ENCODE results near the gene NRXN3.

The NRXN3 gene

GRCh38 chr14:79734656-79735055, 1564.5 kb downstream of the NRXN3 start:
- POLR2A ChIA-PET: no interaction called here
- TF ChIP-seq HDGF (IDR thresholded peaks at IDR 0.05; ENCODE audit: borderline replicate concordance) (no peak), FOXK2 (IDR thresholded peaks at IDR 0.05) (no peak), SP1 (IDR thresholded peaks at IDR 0.05) (no peak), PKNOX1 (IDR thresholded peaks at IDR 0.05) (no peak)
- no peak for DNase-seq (ENCODE audit: extremely low spot score)
- CTCF ChIA-PET: no interaction called here

GRCh38 chr14:79735121-79735520, 1564.9 kb downstream of the NRXN3 start:
- POLR2A ChIA-PET: no interaction called here
- CTCF ChIA-PET: no interaction called here
- TF ChIP-seq TARDBP (IDR thresholded peaks at IDR 0.05): no peak
- TF ChIP-seq ARNT (IDR thresholded peaks at IDR 0.05): no peak
- TF ChIP-seq SUZ12 (IDR thresholded peaks at IDR 0.05): no peak
- TF ChIP-seq FOXA1 (IDR thresholded peaks at IDR 0.05): no peak
- no peak for TF ChIP-seq FOXK2 (IDR thresholded peaks at IDR 0.05)
- TF ChIP-seq LEF1 (IDR thresholded peaks at IDR 0.05; ENCODE audit: borderline replicate concordance): no peak
- no peak for TF ChIP-seq NFRKB (IDR thresholded peaks at IDR 0.05)
- no peak for TF ChIP-seq SP1 (IDR thresholded peaks at IDR 0.05)
- TF ChIP-seq ELF4 (IDR thresholded peaks at IDR 0.05): no peak
- TF ChIP-seq PKNOX1 (IDR thresholded peaks at IDR 0.05): no peak
- TF ChIP-seq BHLHE40 (IDR thresholded peaks at IDR 0.05; ENCODE audit: borderline replicate concordance): no peak
- TF ChIP-seq FOXM1 (IDR thresholded peaks at IDR 0.05; ENCODE audit: borderline replicate concordance): no peak
- TF ChIP-seq HDGF (IDR thresholded peaks at IDR 0.05; ENCODE audit: borderline replicate concordance): no peak
- no peak for TF ChIP-seq ZNF384 (IDR thresholded peaks at IDR 0.05)
- TF ChIP-seq L3MBTL2 (conservative IDR thresholded peaks at IDR 0.05): no peak
- no peak for TF ChIP-seq CTBP1 (IDR thresholded peaks at IDR 0.05; ENCODE audit: borderline replicate concordance)
- DNase-seq (ENCODE audit: extremely low spot score): no peak

GRCh38 chr14:79740066-79740601, 1570.0 kb downstream of the NRXN3 start:
- CTCF ChIA-PET: no interaction called here
- no peak for TF ChIP-seq ZNF384 (IDR thresholded peaks at IDR 0.05)
- no peak for TF ChIP-seq ELF4 (IDR thresholded peaks at IDR 0.05)
- no peak for TF ChIP-seq BHLHE40 (IDR thresholded peaks at IDR 0.05; ENCODE audit: borderline replicate concordance)
- TF ChIP-seq ARNT (IDR thresholded peaks at IDR 0.05): no peak
- no peak for TF ChIP-seq SUZ12 (IDR thresholded peaks at IDR 0.05)
- no peak for TF ChIP-seq L3MBTL2 (conservative IDR thresholded peaks at IDR 0.05)
- no peak for TF ChIP-seq FOXA1 (IDR thresholded peaks at IDR 0.05)
- TF ChIP-seq PKNOX1 (IDR thresholded peaks at IDR 0.05): no peak
- TF ChIP-seq LEF1 (IDR thresholded peaks at IDR 0.05; ENCODE audit: borderline replicate concordance): no peak
- no peak for TF ChIP-seq FOXK2 (IDR thresholded peaks at IDR 0.05)
- no peak for TF ChIP-seq CTBP1 (IDR thresholded peaks at IDR 0.05; ENCODE audit: borderline replicate concordance)
- TF ChIP-seq HDGF (IDR thresholded peaks at IDR 0.05; ENCODE audit: borderline replicate concordance): no peak
- TF ChIP-seq TARDBP (IDR thresholded peaks at IDR 0.05): no peak
- no peak for TF ChIP-seq FOXM1 (IDR thresholded peaks at IDR 0.05; ENCODE audit: borderline replicate concordance)
- no peak for TF ChIP-seq SP1 (IDR thresholded peaks at IDR 0.05)
- no peak for DNase-seq (ENCODE audit: extremely low spot score)
- POLR2A ChIA-PET: no interaction called here

GRCh38 chr14:79742142-79742541, 1572.0 kb downstream of the NRXN3 start:
- TF ChIP-seq L3MBTL2 (conservative IDR thresholded peaks at IDR 0.05) (no peak), CTBP1 (IDR thresholded peaks at IDR 0.05; ENCODE audit: borderline replicate concordance) (no peak), FOXM1 (IDR thresholded peaks at IDR 0.05; ENCODE audit: borderline replicate concordance) (no peak), ELF4 (IDR thresholded peaks at IDR 0.05) (no peak)
- ChIA-PET POLR2A (no interaction called here), CTCF (no interaction called here)
- no peak for DNase-seq (ENCODE audit: extremely low spot score)

- CTCF ChIA-PET: no interaction called here
- DNase-seq (ENCODE audit: extremely low spot score): no peak
- POLR2A ChIA-PET: no interaction called here
- TF ChIP-seq ZNF384 (IDR thresholded peaks at IDR 0.05) (no peak), ELF4 (IDR thresholded peaks at IDR 0.05) (no peak), LEF1 (IDR thresholded peaks at IDR 0.05; ENCODE audit: borderline replicate concordance) (no peak), CTBP1 (IDR thresholded peaks at IDR 0.05; ENCODE audit: borderline replicate concordance) (no peak), TARDBP (IDR thresholded peaks at IDR 0.05) (no peak), FOXM1 (IDR thresholded peaks at IDR 0.05; ENCODE audit: borderline replicate concordance) (no peak), L3MBTL2 (conservative IDR thresholded peaks at IDR 0.05) (no peak), ARNT (IDR thresholded peaks at IDR 0.05) (no peak)
Observed at GRCh38 chr14:79745046-79745445, 1574.9 kb downstream of the NRXN3 start.

- DNase-seq (ENCODE audit: extremely low spot score): no peak
- ChIA-PET CTCF (no interaction called here), POLR2A (no interaction called here)
- no peak for TF ChIP-seq L3MBTL2 (conservative IDR thresholded peaks at IDR 0.05)
- TF ChIP-seq HDGF (IDR thresholded peaks at IDR 0.05; ENCODE audit: borderline replicate concordance): no peak
Observed at GRCh38 chr14:79749065-79749464, 1578.9 kb downstream of the NRXN3 start.

GRCh38 chr14:79758985-79759384, 1588.8 kb downstream of the NRXN3 start:
- no peak for DNase-seq (ENCODE audit: extremely low spot score)
- ChIA-PET CTCF (no interaction called here), POLR2A (no interaction called here)
- TF ChIP-seq SP1 (IDR thresholded peaks at IDR 0.05) (no peak), ZNF384 (IDR thresholded peaks at IDR 0.05) (no peak), ELF4 (IDR thresholded peaks at IDR 0.05) (no peak), ARNT (IDR thresholded peaks at IDR 0.05) (no peak), LEF1 (IDR thresholded peaks at IDR 0.05; ENCODE audit: borderline replicate concordance) (no peak), BHLHE40 (IDR thresholded peaks at IDR 0.05; ENCODE audit: borderline replicate concordance) (no peak), FOXM1 (IDR thresholded peaks at IDR 0.05; ENCODE audit: borderline replicate concordance) (no peak), PKNOX1 (IDR thresholded peaks at IDR 0.05) (no peak), FOXK2 (IDR thresholded peaks at IDR 0.05) (no peak), CTBP1 (IDR thresholded peaks at IDR 0.05; ENCODE audit: borderline replicate concordance) (no peak), NFRKB (IDR thresholded peaks at IDR 0.05) (no peak)

Measured in HEK293T (cell line).